CD14-positive monocyte (primary cell): ENCODE results near the gene KAT6B. TPM values are rescaled to one million over a fixed set of nuclear protein-coding genes. Genes with fewer than 3 reads are reported as not detected.

Experiments used
- DNase-seq, 3 donors: peaks; one replicate each; pipeline ENCODE4 v3.0.0-alpha.2; 2011 to 2022
- H2AFZ ChIP-seq: 2 replicates; pipeline ENCODE4 v1.6.0; 2012; ENCODE audit warnings: mild to moderate bottlenecking, low read depth, low read length, inconsistent platforms; ENCODE audit not compliant: insufficient read depth, poor library complexity, severe bottlenecking
- H3K27ac ChIP-seq, 2 donors: 1 replicate in 1 of 2; 2 replicates in 1 of 2; pipeline ENCODE4 v1.5.1; 2012 to 2013; ENCODE audit warnings: low read length in 2 of 2, control low read depth in 1 of 2, inconsistent platforms in 1 of 2, low read depth in 1 of 2, mild to moderate bottlenecking in 1 of 2
- H3K27me3 ChIP-seq, 2 donors: one replicate each; pipeline versions ENCODE4 v1.6.0 to v1.6.1; 2011 to 2013; ENCODE audit warnings: low read length in 2 of 2; ENCODE audit not compliant: control insufficient read depth in 2 of 2, insufficient read depth in 2 of 2
- H3K36me3 ChIP-seq, 2 donors: replicated peaks in 1 of 2; 1 replicate in 1 of 2; 2 replicates in 1 of 2; pipeline versions ENCODE4 v1.5.1 to v1.6.1; 2012 to 2013; ENCODE audit warnings: low read length in 2 of 2, control low read depth in 1 of 2, inconsistent platforms in 1 of 2, mild to moderate bottlenecking in 1 of 2; ENCODE audit not compliant: insufficient read depth in 2 of 2, control insufficient read depth in 1 of 2
- H3K4me1 ChIP-seq, 2 donors: 1 replicate in 1 of 2; 2 replicates in 1 of 2; pipeline versions ENCODE4 v1.5.1 to v1.6.1; 2012 to 2013; ENCODE audit warnings: low read length in 2 of 2, control low read depth in 1 of 2, inconsistent platforms in 1 of 2, mild to moderate bottlenecking in 1 of 2, moderate library complexity in 1 of 2; ENCODE audit not compliant: insufficient read depth in 2 of 2, control insufficient read depth in 1 of 2
- H3K4me2 ChIP-seq: replicated peaks from 2 replicates; pipeline ENCODE3; 2012; ENCODE audit warnings: low read length, moderate library complexity, mild to moderate bottlenecking; ENCODE audit not compliant: poor library complexity, severe bottlenecking; ENCODE audit errors: extremely low read depth
- H3K4me3 ChIP-seq, 3 experiments: fragments of 200-600 bp in 1 of 3; sonication (generic) in 1 of 3; replicated peaks in 1 of 3; 1 replicate in 2 of 3; 2 replicates in 1 of 3; pipeline ENCODE4 v1.5.1; 2011 to 2013; ENCODE audit warnings: low read length in 3 of 3, mild to moderate bottlenecking in 3 of 3, control low read depth in 2 of 3, low read depth in 2 of 3, inconsistent platforms in 1 of 3, moderate library complexity in 1 of 3
- H3K79me2 ChIP-seq: 2 replicates; pipeline ENCODE4 v1.6.0; 2012; ENCODE audit warnings: mild to moderate bottlenecking, control low read depth, inconsistent platforms, low read length, moderate library complexity; ENCODE audit not compliant: insufficient read depth
- H3K9ac ChIP-seq: 2 replicates; pipeline ENCODE4 v1.6.0; 2017; ENCODE audit warnings: low read length, mild to moderate bottlenecking; ENCODE audit not compliant: insufficient read depth, poor library complexity, severe bottlenecking
- H3K9me3 ChIP-seq, 2 donors: replicated peaks in 1 of 2; 1 replicate in 1 of 2; 2 replicates in 1 of 2; pipeline versions ENCODE4 v1.5.1 to v1.6.1; 2012 to 2013; ENCODE audit warnings: low read length in 2 of 2, control low read depth in 1 of 2; ENCODE audit not compliant: control insufficient read depth in 1 of 2, insufficient read depth in 1 of 2
- H4K20me1 ChIP-seq: 2 replicates; pipeline ENCODE4 v1.6.0; 2012; ENCODE audit warnings: mild to moderate bottlenecking, low read length, control low read depth, moderate library complexity; ENCODE audit not compliant: insufficient read depth
- H3K27ac Mint-ChIP-seq, 7 donors: one replicate each; pipeline ENCODE4 v1.8.0; 2020; ENCODE audit warnings: mild to moderate bottlenecking in 7 of 7, mixed read lengths in 7 of 7, moderate library complexity in 6 of 7, inconsistent platforms in 2 of 7
- H3K27me3 Mint-ChIP-seq, 3 donors: one replicate each; pipeline ENCODE4 v1.8.0; 2021 to 2022; ENCODE audit warnings: low read depth in 3 of 3, mild to moderate bottlenecking in 3 of 3, mixed read lengths in 3 of 3, moderate library complexity in 3 of 3, inconsistent platforms in 1 of 3
- H3K36me3 Mint-ChIP-seq, 2 donors: one replicate each; pipeline ENCODE4 v1.8.0; 2020; ENCODE audit warnings: mixed read lengths in 2 of 2, inconsistent platforms in 1 of 2, mild to moderate bottlenecking in 1 of 2
- H3K4me1 Mint-ChIP-seq: one replicate; pipeline ENCODE4 v1.8.0; 2020; ENCODE audit warnings: mild to moderate bottlenecking, mixed read lengths
- H3K4me3 Mint-ChIP-seq, 2 donors: one replicate each; pipeline ENCODE4 v1.8.0; 2020; ENCODE audit warnings: mild to moderate bottlenecking in 2 of 2, mixed read lengths in 2 of 2, moderate library complexity in 1 of 2
- H3K9me3 Mint-ChIP-seq, 7 donors: one replicate each; pipeline ENCODE4 v1.8.0; 2020 to 2022; ENCODE audit warnings: mixed read lengths in 7 of 7, mild to moderate bottlenecking in 6 of 7, moderate library complexity in 6 of 7, inconsistent platforms in 2 of 7
- CTCF ChIP-seq: fragments of 200-600 bp; IDR thresholded peaks from one replicate; pipeline ENCODE4 v1.8.0; 2022; ENCODE audit warnings: antibody characterized with exemption, mild to moderate bottlenecking
- WGBS: methylation state at CpG from one replicate; pipeline ENCODE4 v1.1.5; 2013; ENCODE audit warnings: missing lambda C conversion rate; ENCODE audit not compliant: insufficient coverage; 5-methylcytosine and 5-hydroxymethylcytosine counted together
- intact Hi-C, 2 donors: fragments of 100-400 bp; cut with micrococcal nuclease; formaldehyde crosslinking; loops; one replicate each; pipeline versions ENCODE4 v1.15.0 to v1.15.1; 2023
- polyA plus RNA-seq, 3 donors: library from polyadenylated mRNA; depleted of rRNA in 1 of 3; unstranded in 2 of 3; stranded (reverse) in 1 of 3; fragments of 300-500 nt in 2 of 3; fragments of >200 nt in 1 of 3; fragmentation: Illumina TruSeq in 2 of 3; gene quantifications; 1 replicate in 2 of 3; 2 replicates in 1 of 3; pipeline ENCODE4 v1.2.3, GENCODE V29; 2012 to 2021

KAT6B gene
- polyA plus RNA-seq, 3 donors, result 3.3 to 6.4 (median 6.2) TPM

GRCh38 chr10:74983383-74983782, 157.0 kb downstream of the KAT6B start:
- Histone ChIP-seq H2AFZ (no peak overlapping the region), H3K9me3 (no peaks in the 10 kb centered on the region), H4K20me1 (no peaks in the 10 kb centered on the region), H3K79me2 (no peaks in the 10 kb centered on the region), H3K4me2 (no peak overlapping the region), H3K27me3 (no peaks in the 10 kb centered on the region), H3K27ac (no peak overlapping the region), H3K4me3 (no peak overlapping the region), H3K36me3 (peaks cover 20 to 40% of the 10 kb centered on the region in 2 donors), H3K4me1 (no peaks in the 10 kb centered on the region), H3K9ac (no peak overlapping the region)
- no peaks in the 10 kb centered on the region for H3K27me3 Mint-ChIP-seq
- no peak overlapping the region for H3K4me3 Mint-ChIP-seq
- H3K4me1 Mint-ChIP-seq, result peaks cover 4% of the 10 kb centered on the region
- intact Hi-C loops, result no loop called here
- no peaks in the 10 kb centered on the region for H3K9me3 Mint-ChIP-seq
- whole genome bisulfite sequencing, result 100% methylated on average over 2 of the region's 2 CpGs
- no peak for TF ChIP-seq CTCF
- DNase-seq, result no peak
- peaks cover 34 to 40% of the 10 kb centered on the region in 2 donors for H3K36me3 Mint-ChIP-seq
- peak overlapping the region in 3 of 7 donors; percentile 16 to 46 (median 42) for H3K27ac Mint-ChIP-seq

DNA sequence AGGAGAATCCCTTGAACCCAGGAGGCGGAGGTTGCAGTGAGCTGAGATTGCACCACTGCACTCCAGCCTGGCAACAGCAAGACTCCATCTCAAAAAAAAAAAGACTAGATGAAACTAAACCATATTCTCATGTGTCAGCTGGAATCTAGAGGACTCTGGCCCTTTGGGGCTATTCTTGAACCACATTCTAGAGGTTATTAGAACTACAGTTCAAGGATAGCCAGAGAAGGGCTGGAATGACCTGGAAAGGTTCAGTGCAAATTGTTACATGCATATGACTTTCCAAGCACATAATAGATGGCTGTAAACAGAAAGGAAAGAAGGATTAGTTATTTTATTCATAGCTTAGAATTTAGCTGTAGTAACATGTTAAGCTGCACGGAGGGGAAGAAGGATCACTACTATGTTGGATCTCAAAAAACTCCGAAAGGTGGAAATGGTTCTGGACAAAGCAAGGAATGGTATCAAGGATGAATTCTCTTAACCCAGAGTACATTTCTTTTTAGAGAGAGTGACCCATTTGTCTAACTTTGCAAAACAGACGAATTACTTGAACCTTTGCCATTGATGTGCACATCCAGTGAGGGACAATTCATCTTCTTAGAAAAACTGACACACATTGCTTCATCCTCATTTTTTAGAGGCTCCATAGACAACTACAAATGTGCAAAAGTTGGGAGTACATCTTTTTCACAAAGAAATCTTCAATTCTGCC, 161.1 kb downstream of the KAT6B start:
- no peaks in the 10 kb centered on the region for H3K9me3 ChIP-seq
- no peak for TF ChIP-seq CTCF
- no peaks in the 10 kb centered on the region for H3K27me3 Mint-ChIP-seq
- peaks cover 4% of the 10 kb centered on the region for H3K4me1 Mint-ChIP-seq
- no peak overlapping the region for H3K27ac ChIP-seq
- no peak overlapping the region for H3K4me3 Mint-ChIP-seq
- H3K36me3 ChIP-seq, result peaks cover 23 to 59% of the 10 kb centered on the region in 2 donors
- no peaks in the 10 kb centered on the region for H3K27me3 ChIP-seq
- H3K9ac ChIP-seq, result no peak overlapping the region
- WGBS, result 83% methylated on average over 1 of the region's 4 CpGs
- H4K20me1 ChIP-seq, result no peaks in the 10 kb centered on the region
- H3K4me3 ChIP-seq, result no peak overlapping the region
- H3K27ac Mint-ChIP-seq, result peak overlapping the region in 1 of 7 donors; percentile 11
- peaks cover 32 to 35% of the 10 kb centered on the region in 2 donors for H3K36me3 Mint-ChIP-seq
- H3K79me2 ChIP-seq, result no peaks in the 10 kb centered on the region
- DNase-seq, result no peak
- no peaks in the 10 kb centered on the region for H3K4me1 ChIP-seq
- no peak overlapping the region for H2AFZ ChIP-seq
- H3K9me3 Mint-ChIP-seq, result no peaks in the 10 kb centered on the region
- H3K4me2 ChIP-seq, result no peak overlapping the region
- intact Hi-C loops, result no loop called here
